CD4-positive, CD25-positive, alpha-beta regulatory T cell (primary cell): ENCODE results near the gene RAPH1. TPM values are rescaled to one million over a fixed set of nuclear protein-coding genes. Genes with fewer than 3 reads are reported as not detected.

Experiments used
- ATAC-seq, 2 donors: fragments of 150-1000 bp; cut with Tn5 transposase; one replicate each; pipeline ENCODE4 v1.10.0; 2021; ENCODE audit warnings: low read depth in 2 of 2, moderate number of reproducible peaks in 2 of 2, moderate library complexity in 1 of 2
- DNase-seq, 3 donors: peaks; one replicate each; pipeline versions ENCODE4 v3.0.0 to v3.0.0-alpha.2; 2012 to 2022; ENCODE audit warnings: mixed read lengths in 1 of 3
- H3K27ac ChIP-seq: one replicate; pipeline ENCODE4 v1.7.0; 2013; ENCODE audit warnings: mild to moderate bottlenecking, low read length; ENCODE audit not compliant: insufficient read depth, poor library complexity, severe bottlenecking
- H3K27me3 ChIP-seq: one replicate; pipeline ENCODE4 v1.7.0; 2013; ENCODE audit warnings: low read length; ENCODE audit not compliant: control insufficient read depth, insufficient read depth
- H3K36me3 ChIP-seq: one replicate; pipeline ENCODE4 v1.7.0; 2013; ENCODE audit warnings: mild to moderate bottlenecking, low read length, moderate library complexity; ENCODE audit not compliant: control insufficient read depth, insufficient read depth
- H3K4me1 ChIP-seq: 2 replicates; pipeline ENCODE4 v1.7.0; 2013; ENCODE audit warnings: mild to moderate bottlenecking, low read length; ENCODE audit not compliant: insufficient read depth, control insufficient read depth, poor library complexity, severe bottlenecking
- H3K4me3 ChIP-seq: one replicate; pipeline ENCODE4 v1.7.0; 2013; ENCODE audit warnings: low read depth, mild to moderate bottlenecking, low read length, moderate library complexity
- H3K9me3 ChIP-seq, 2 experiments: 1 replicate in 1 of 2; 2 replicates in 1 of 2; pipeline ENCODE4 v1.7.0; 2013; ENCODE audit warnings: low read length in 2 of 2, mild to moderate bottlenecking in 1 of 2, moderate library complexity in 1 of 2; ENCODE audit not compliant: control insufficient read depth in 2 of 2
- H3K27ac Mint-ChIP-seq, 3 donors: one replicate each; pipeline ENCODE4 v1.8.0; 2020 to 2022; ENCODE audit warnings: mild to moderate bottlenecking in 3 of 3, mixed read lengths in 3 of 3, moderate library complexity in 2 of 3
- H3K27me3 Mint-ChIP-seq: one replicate; pipeline ENCODE4 v1.8.0; 2022; ENCODE audit warnings: mild to moderate bottlenecking, mixed read lengths
- H3K36me3 Mint-ChIP-seq: one replicate; pipeline ENCODE4 v1.8.0; 2020; ENCODE audit warnings: mixed read lengths
- H3K4me1 Mint-ChIP-seq, 4 donors: one replicate each; pipeline ENCODE4 v1.8.0; 2020 to 2022; ENCODE audit warnings: mixed read lengths in 4 of 4, mild to moderate bottlenecking in 1 of 4
- H3K4me3 Mint-ChIP-seq, 4 donors: one replicate each; pipeline ENCODE4 v1.8.0; 2020 to 2022; ENCODE audit warnings: mild to moderate bottlenecking in 4 of 4, mixed read lengths in 4 of 4, moderate library complexity in 3 of 4
- H3K9me3 Mint-ChIP-seq, 7 donors: one replicate each; pipeline ENCODE4 v1.8.0; 2020 to 2022; ENCODE audit warnings: mixed read lengths in 7 of 7, mild to moderate bottlenecking in 3 of 7, moderate library complexity in 2 of 7
- polyA plus RNA-seq, 4 donors: library from polyadenylated mRNA; unstranded; fragments of 300-500 nt; fragmentation: Illumina TruSeq; gene quantifications; one replicate each; pipeline ENCODE4 v1.2.3, GENCODE V29; 2021
- total RNA-seq: library from RNA; stranded (reverse); gene quantifications from one replicate; pipeline ENCODE4 v1.2.3, GENCODE V29; 2022

Gene RAPH1, protein sequence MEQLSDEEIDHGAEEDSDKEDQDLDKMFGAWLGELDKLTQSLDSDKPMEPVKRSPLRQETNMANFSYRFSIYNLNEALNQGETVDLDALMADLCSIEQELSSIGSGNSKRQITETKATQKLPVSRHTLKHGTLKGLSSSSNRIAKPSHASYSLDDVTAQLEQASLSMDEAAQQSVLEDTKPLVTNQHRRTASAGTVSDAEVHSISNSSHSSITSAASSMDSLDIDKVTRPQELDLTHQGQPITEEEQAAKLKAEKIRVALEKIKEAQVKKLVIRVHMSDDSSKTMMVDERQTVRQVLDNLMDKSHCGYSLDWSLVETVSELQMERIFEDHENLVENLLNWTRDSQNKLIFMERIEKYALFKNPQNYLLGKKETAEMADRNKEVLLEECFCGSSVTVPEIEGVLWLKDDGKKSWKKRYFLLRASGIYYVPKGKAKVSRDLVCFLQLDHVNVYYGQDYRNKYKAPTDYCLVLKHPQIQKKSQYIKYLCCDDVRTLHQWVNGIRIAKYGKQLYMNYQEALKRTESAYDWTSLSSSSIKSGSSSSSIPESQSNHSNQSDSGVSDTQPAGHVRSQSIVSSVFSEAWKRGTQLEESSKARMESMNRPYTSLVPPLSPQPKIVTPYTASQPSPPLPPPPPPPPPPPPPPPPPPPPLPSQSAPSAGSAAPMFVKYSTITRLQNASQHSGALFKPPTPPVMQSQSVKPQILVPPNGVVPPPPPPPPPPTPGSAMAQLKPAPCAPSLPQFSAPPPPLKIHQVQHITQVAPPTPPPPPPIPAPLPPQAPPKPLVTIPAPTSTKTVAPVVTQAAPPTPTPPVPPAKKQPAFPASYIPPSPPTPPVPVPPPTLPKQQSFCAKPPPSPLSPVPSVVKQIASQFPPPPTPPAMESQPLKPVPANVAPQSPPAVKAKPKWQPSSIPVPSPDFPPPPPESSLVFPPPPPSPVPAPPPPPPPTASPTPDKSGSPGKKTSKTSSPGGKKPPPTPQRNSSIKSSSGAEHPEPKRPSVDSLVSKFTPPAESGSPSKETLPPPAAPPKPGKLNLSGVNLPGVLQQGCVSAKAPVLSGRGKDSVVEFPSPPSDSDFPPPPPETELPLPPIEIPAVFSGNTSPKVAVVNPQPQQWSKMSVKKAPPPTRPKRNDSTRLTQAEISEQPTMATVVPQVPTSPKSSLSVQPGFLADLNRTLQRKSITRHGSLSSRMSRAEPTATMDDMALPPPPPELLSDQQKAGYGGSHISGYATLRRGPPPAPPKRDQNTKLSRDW
- 2.5 TPM for total RNA-seq
- 1 to 10 TPM in 1 of 4 donors, under 1 TPM in 3; 0.53 to 1.8 (median 0.87) TPM for polyA plus RNA-seq

DNA sequence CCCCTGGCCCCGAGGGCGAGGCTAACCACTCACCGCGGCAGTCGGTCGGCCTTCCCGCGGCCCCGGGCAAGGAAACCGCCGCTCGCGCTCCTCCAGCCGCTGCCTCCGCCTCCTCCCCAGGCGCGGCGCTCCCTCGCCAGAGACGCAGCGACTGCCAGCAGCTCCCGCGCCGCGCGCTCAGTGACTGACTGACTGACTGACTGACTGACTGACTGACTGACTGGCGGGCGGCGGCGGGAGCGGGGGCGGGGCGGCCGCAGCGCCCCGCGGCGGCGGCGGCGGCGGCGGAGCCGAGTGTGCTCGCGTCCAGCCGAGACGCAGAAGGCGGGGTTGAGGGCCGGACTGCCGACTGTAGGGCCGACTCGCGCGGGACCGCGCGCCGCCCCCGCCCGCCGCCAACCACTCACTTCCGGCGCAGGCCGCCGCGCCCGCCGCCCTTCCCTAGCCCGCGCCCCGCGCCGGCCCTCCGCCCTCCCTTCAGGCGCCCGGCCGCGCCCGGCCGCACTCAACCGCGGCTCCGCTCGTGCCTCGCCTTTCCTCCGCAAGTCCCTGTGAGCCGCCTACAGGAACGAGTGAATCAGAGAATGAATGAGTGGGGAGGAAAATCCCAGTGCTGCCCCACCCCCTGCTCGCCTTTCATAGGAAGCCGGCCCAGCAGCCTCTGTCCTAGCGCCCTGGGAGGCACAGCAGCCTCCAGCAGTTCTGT is at the start of gene RAPH1:
Gene RAPH1, minus strand, starts transcription at position 224 of the 706 bp plus-strand sequence. CDS start 39,948 bp downstream, outside the sequence.
- H3K9me3 ChIP-seq = peaks cover 5 to 8% of the 10 kb centered on the region in 2 experiments
- DNase-seq (peak; percentile 39 to 69 (median 42)), ATAC-seq (peak; percentile 58 to 65)
- H3K4me1 ChIP-seq = peaks cover 20% of the 10 kb centered on the region
- H3K9me3 Mint-ChIP-seq = peaks cover 0 to 10% (median 7%) of the 10 kb centered on the region in 7 donors
- H3K27me3 Mint-ChIP-seq = peaks cover 27% of the 10 kb centered on the region
- H3K27ac ChIP-seq = no peak within 1 kb of the TSS
- peak within 1 kb of the TSS; percentile 90 to 95 (median 93) for H3K4me3 Mint-ChIP-seq
- H3K4me1 Mint-ChIP-seq = peaks cover 12 to 32% (median 18%) of the 10 kb centered on the region in 4 donors
- peak within 1 kb of the TSS; percentile 67 for H3K4me3 ChIP-seq
- H3K27me3 ChIP-seq = peaks cover 23% of the 10 kb centered on the region
- H3K36me3 ChIP-seq = no peaks in the 10 kb centered on the region
- H3K36me3 Mint-ChIP-seq = no peaks in the 10 kb centered on the region
- peak within 1 kb of the TSS in 2 of 3 donors; percentile 16 to 81 for H3K27ac Mint-ChIP-seq

DNA sequence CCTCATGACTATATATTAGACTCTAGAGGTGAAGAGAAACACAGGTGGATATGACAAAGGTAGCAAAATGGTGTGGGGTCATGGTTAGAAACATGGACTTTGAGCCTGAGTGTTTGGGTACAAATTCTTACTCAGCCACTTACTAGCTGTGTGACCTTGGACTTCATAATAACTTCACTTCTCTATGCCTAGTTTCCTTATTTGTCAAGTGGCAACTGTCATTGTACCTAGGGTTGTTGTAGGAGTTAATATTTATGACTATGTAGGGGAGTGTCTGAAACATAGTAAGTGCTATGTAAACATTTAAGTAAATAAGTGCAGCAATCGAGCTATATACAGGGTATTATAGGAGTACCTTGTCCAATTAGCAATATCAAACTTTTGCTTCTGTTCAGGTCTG is 49.7 kb upstream of the RAPH1 start:
- Mint-ChIP-seq H3K27me3 (peaks cover 11% of the 10 kb centered on the region), H3K9me3 (no peaks in the 10 kb centered on the region), H3K27ac (no peak overlapping the region), H3K4me1 (peaks cover 0 to 13% (median 3%) of the 10 kb centered on the region in 4 donors), H3K36me3 (no peaks in the 10 kb centered on the region), H3K4me3 (no peak overlapping the region)
- Histone ChIP-seq H3K36me3 (no peaks in the 10 kb centered on the region), H3K4me3 (no peak overlapping the region), H3K27ac (no peak overlapping the region), H3K4me1 (no peaks in the 10 kb centered on the region), H3K27me3 (peaks cover 4% of the 10 kb centered on the region), H3K9me3 (no peaks in the 10 kb centered on the region)
- ATAC-seq (no peak), DNase-seq (no peak)

DNA sequence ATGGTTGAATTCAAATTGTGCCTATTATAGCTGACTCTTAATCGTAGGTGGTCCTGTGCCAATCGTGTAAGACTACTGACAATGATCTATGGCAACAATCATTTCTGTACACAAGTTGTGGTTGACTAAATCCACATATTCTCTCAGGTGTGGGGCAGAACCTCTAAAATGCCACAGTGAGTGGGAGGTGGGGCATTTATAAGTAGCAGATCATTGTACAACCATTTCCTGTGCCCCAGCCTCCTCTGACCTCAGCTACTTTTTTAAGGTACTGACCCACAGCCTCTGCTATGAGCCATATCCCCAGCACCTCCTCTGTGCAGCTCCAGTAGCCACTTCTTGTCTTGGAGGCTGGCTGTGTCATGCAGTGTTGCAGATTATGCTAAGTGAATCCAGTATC is 48.6 kb upstream of the RAPH1 start:
- Histone ChIP-seq H3K27me3 (peaks cover 4% of the 10 kb centered on the region), H3K9me3 (no peaks in the 10 kb centered on the region), H3K4me1 (no peaks in the 10 kb centered on the region), H3K36me3 (no peaks in the 10 kb centered on the region), H3K27ac (no peak overlapping the region), H3K4me3 (no peak overlapping the region)
- Mint-ChIP-seq H3K4me3 (no peak overlapping the region), H3K27ac (peak overlapping the region in 1 of 3 donors; percentile 2), H3K27me3 (peaks cover 20% of the 10 kb centered on the region), H3K36me3 (no peaks in the 10 kb centered on the region), H3K9me3 (no peaks in the 10 kb centered on the region), H3K4me1 (peaks cover 5 to 20% (median 13%) of the 10 kb centered on the region in 4 donors)
- ATAC-seq (no peak), DNase-seq (peak in 1 of 3 donors; percentile 23)

DNA sequence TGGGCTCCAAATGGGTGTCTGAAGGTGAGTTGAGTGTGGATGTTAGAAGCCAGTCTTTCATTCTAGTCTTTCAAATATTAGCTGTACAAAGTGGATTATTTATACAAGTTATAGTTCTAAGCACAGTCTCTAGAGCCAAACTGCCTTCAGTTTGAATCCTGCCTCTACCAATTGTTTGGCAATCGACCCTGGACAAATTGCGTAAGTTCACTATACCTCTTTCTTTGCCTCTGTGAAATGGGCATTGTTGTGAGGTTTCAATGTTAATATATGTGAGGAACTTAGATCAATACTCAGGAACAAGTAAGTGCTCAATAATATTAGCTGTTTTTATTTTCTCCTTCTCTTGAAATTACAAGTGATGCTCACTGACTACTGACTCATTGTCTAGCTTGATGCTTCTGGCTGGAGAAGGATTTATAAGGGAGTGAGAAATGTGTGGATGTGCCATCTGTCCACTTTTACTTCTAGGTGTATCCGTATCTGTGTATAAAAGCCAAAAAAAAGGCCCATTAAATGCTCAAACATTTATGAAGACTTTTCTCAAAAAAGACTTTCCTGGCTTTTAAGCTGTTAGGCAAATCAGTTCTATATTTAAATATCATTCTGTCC is 48.1 kb upstream of the RAPH1 start:
- no peak for ATAC-seq
- no peaks in the 10 kb centered on the region for H3K4me1 ChIP-seq
- H3K4me1 Mint-ChIP-seq = peaks cover 5 to 20% (median 13%) of the 10 kb centered on the region in 4 donors
- H3K36me3 ChIP-seq = no peaks in the 10 kb centered on the region
- H3K9me3 ChIP-seq = no peaks in the 10 kb centered on the region
- H3K4me3 Mint-ChIP-seq = no peak overlapping the region
- peak overlapping the region in 1 of 3 donors; percentile 2 for H3K27ac Mint-ChIP-seq
- H3K27ac ChIP-seq = no peak overlapping the region
- no peaks in the 10 kb centered on the region for H3K9me3 Mint-ChIP-seq
- H3K4me3 ChIP-seq = no peak overlapping the region
- H3K27me3 ChIP-seq = peaks cover 5% of the 10 kb centered on the region
- DNase-seq = no peak
- no peaks in the 10 kb centered on the region for H3K36me3 Mint-ChIP-seq
- H3K27me3 Mint-ChIP-seq = peaks cover 24% of the 10 kb centered on the region

DNA sequence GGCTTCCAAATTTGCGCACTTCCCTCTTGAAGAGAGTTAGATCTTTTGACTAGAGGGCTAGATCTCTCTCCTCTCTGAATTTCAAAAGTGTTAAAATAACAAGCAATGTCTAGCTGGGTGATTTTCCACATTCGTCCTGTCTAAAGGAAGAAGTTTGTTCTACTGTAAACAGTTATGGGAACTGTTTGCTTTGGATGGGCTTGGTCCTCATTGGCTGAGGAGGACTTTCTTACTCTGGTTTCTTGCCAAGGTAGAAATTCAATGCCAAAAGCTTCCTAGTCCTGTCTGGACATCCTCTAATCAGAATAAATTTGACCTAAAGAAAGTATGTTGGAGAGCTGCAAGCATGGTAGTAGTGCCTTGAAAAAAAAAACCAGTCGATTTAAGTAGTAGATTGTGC is 47.4 kb upstream of the RAPH1 start:
- Mint-ChIP-seq H3K27me3 (peaks cover 26% of the 10 kb centered on the region), H3K9me3 (no peaks in the 10 kb centered on the region), H3K27ac (no peak overlapping the region), H3K4me1 (peaks cover 5 to 20% (median 13%) of the 10 kb centered on the region in 4 donors), H3K36me3 (no peaks in the 10 kb centered on the region), H3K4me3 (no peak overlapping the region)
- H3K27ac ChIP-seq = no peak overlapping the region
- H3K4me1 ChIP-seq = no peaks in the 10 kb centered on the region
- no peaks in the 10 kb centered on the region for H3K36me3 ChIP-seq
- no peak overlapping the region for H3K4me3 ChIP-seq
- H3K9me3 ChIP-seq = no peaks in the 10 kb centered on the region
- H3K27me3 ChIP-seq = peaks cover 6% of the 10 kb centered on the region
- ATAC-seq (no peak), DNase-seq (no peak)

DNA sequence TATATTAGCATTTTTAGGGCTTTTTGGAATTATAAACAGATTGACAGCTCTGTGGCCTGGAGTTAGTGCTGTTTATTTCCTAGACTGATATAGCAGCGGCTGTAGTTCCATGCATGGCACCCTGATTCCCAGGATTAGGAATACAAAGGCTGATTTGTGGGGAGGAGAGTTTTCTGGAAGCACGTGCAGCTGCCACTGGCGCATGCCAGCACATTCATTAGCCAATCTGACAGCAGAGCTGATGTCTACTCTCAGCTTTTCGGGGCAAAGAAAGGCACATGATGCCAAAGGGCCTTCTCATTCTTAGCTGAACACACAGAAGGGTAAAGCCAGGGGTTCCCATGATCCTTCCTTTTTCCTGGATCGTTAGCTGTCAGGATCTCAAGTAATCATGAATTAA is 45.7 kb upstream of the RAPH1 start:
- no peak overlapping the region for H3K4me3 Mint-ChIP-seq
- no peak overlapping the region for H3K27ac ChIP-seq
- H3K9me3 ChIP-seq = no peaks in the 10 kb centered on the region
- H3K27me3 ChIP-seq = peaks cover 6% of the 10 kb centered on the region
- no peaks in the 10 kb centered on the region for H3K36me3 ChIP-seq
- no peak for DNase-seq
- ATAC-seq = no peak
- H3K27ac Mint-ChIP-seq = no peak overlapping the region
- H3K4me3 ChIP-seq = no peak overlapping the region
- no peaks in the 10 kb centered on the region for H3K4me1 ChIP-seq
- peaks cover 32% of the 10 kb centered on the region for H3K27me3 Mint-ChIP-seq
- no peaks in the 10 kb centered on the region for H3K36me3 Mint-ChIP-seq
- H3K4me1 Mint-ChIP-seq = peaks cover 7 to 20% (median 13%) of the 10 kb centered on the region in 4 donors
- peaks cover 0 to 3% (median 0%) of the 10 kb centered on the region in 7 donors for H3K9me3 Mint-ChIP-seq
